ENCODE data around the gene MMS19. TPM values are rescaled to one million over a fixed set of nuclear protein-coding genes. Genes with fewer than 3 reads are reported as not detected.

Gene MMS19
- total RNA-seq, 4 donors from 2014 or later = 80.4 to 90.2 (median 88.4) TPM

- DNase-seq (ENCODE audit: low spot score in 2 of 2) = no peak
- 31 to 35% methylated on average over 4 of the region's 4 CpGs for WGBS, 2 donors
- no peaks in the 10 kb centered on the region for H3K27me3 ChIP-seq
- no peak overlapping the region for H3K4me3 ChIP-seq
- TF ChIP-seq EP300 (IDR thresholded peaks at IDR 0.05) = no peak
- no peak for TF ChIP-seq POLR2A (IDR thresholded peaks at IDR 0.05)
- TF ChIP-seq CTCF (IDR thresholded peaks at IDR 0.05) = no peak
- peaks cover 3 to 51% (median 26%) of the 10 kb centered on the region in 4 donors for H3K4me1 ChIP-seq
- H3K27ac ChIP-seq = peak overlapping the region in 2 of 4 donors; percentile 82 to 94
- H3K36me3 ChIP-seq = no peaks in the 10 kb centered on the region
- no peaks in the 10 kb centered on the region for H3K9me3 ChIP-seq
Measured at GRCh38 chr10:97538411-97538810, 40.2 kb upstream of the MMS19 start.

- TF ChIP-seq POLR2A (IDR thresholded peaks at IDR 0.05) (no peak), CTCF (IDR thresholded peaks at IDR 0.05) (no peak), EP300 (IDR thresholded peaks at IDR 0.05) (no peak)
- 85 to 90% methylated on average over 5 of the region's 5 CpGs for WGBS, 2 donors
- H3K36me3 ChIP-seq = no peaks in the 10 kb centered on the region
- H3K27ac ChIP-seq = no peak overlapping the region
- DNase-seq (ENCODE audit: low spot score in 2 of 2) = no peak
- H3K9me3 ChIP-seq = no peaks in the 10 kb centered on the region
- no peaks in the 10 kb centered on the region for H3K27me3 ChIP-seq
- peaks cover 3 to 41% (median 17%) of the 10 kb centered on the region in 4 donors for H3K4me1 ChIP-seq
- no peak overlapping the region for H3K4me3 ChIP-seq
Measured at GRCh38 chr10:97537186-97537869, 39.1 kb upstream of the MMS19 start.

GRCh38 chr10:97534746-97535367 is 36.6 kb upstream of the MMS19 start:
- Histone ChIP-seq H3K27ac (no peak overlapping the region), H3K9me3 (no peaks in the 10 kb centered on the region), H3K27me3 (no peaks in the 10 kb centered on the region), H3K4me3 (no peak overlapping the region), H3K4me1 (peaks cover 0 to 16% (median 2%) of the 10 kb centered on the region in 4 donors), H3K36me3 (no peaks in the 10 kb centered on the region)
- TF ChIP-seq POLR2A (IDR thresholded peaks at IDR 0.05) (no peak), EP300 (IDR thresholded peaks at IDR 0.05) (no peak), CTCF (IDR thresholded peaks at IDR 0.05) (peak in 1 of 5 experiments; percentile 32)
- DNase-seq (ENCODE audit: low spot score in 2 of 2) = no peak
- WGBS, 2 donors = 65 to 84% methylated on average over 6 of the region's 6 CpGs

GRCh38 chr10:97533888-97534287 is 35.7 kb upstream of the MMS19 start:
- Histone ChIP-seq H3K27ac (no peak overlapping the region), H3K27me3 (no peaks in the 10 kb centered on the region), H3K36me3 (no peaks in the 10 kb centered on the region), H3K4me3 (no peak overlapping the region), H3K4me1 (peaks cover 0 to 6% (median 0%) of the 10 kb centered on the region in 4 donors), H3K9me3 (no peaks in the 10 kb centered on the region)
- TF ChIP-seq CTCF (IDR thresholded peaks at IDR 0.05) (no peak), POLR2A (IDR thresholded peaks at IDR 0.05) (no peak), EP300 (IDR thresholded peaks at IDR 0.05) (no peak)
- WGBS, 2 donors = 77 to 87% methylated on average over 6 of the region's 6 CpGs
- DNase-seq (ENCODE audit: low spot score in 2 of 2) = no peak

- Histone ChIP-seq H3K27ac (no peak overlapping the region), H3K4me1 (no peaks in the 10 kb centered on the region), H3K9me3 (no peaks in the 10 kb centered on the region), H3K4me3 (no peak overlapping the region), H3K27me3 (no peaks in the 10 kb centered on the region), H3K36me3 (no peaks in the 10 kb centered on the region)
- no peak for DNase-seq (ENCODE audit: low spot score in 2 of 2)
- no peak for TF ChIP-seq POLR2A (IDR thresholded peaks at IDR 0.05)
- TF ChIP-seq EP300 (IDR thresholded peaks at IDR 0.05) = no peak
- no peak for TF ChIP-seq CTCF (IDR thresholded peaks at IDR 0.05)
- WGBS, 2 donors = 75 to 78% methylated on average over 12 of the region's 12 CpGs
Measured at GRCh38 chr10:97532935-97533671, 34.9 kb upstream of the MMS19 start.
